Pancreas (tissue), 10 donors: Measurements from ENCODE around the gene FHOD3. TPM values are rescaled to one million over a fixed set of nuclear protein-coding genes. Genes with fewer than 3 reads are reported as not detected.

Source experiments
- ATAC-seq, 4 donors: fragments of 200-7000 bp; cut with Tn5 transposase; one replicate each; pipeline versions ENCODE4 v1.8.0 to v1.9.1; 2020; ENCODE audit warnings: mild to moderate bottlenecking in 4 of 4, moderate library complexity in 4 of 4
- DNase-seq, 6 donors: peaks; one replicate each; pipeline ENCODE4 v3.0.0-alpha.2; 2020
- FAIRE-seq: peaks from 2 replicates; lab custom pipeline; 2012; peaks lifted over from hg19 to GRCh38; lab: Jason Lieb, UNC
- H3K27ac ChIP-seq, 4 donors: fragments of 200-600 bp; sonication (generic); 1 replicate in 3 of 4; 2 replicates in 1 of 4; pipeline versions ENCODE4 v1.5.0 to v1.8.0; 2020
- H3K27me3 ChIP-seq, 4 donors: fragments of 200-600 bp; one replicate each; pipeline ENCODE4 v1.8.0; 2021
- H3K36me3 ChIP-seq, 3 donors: fragments of 200-600 bp; sonication (generic) in 1 of 3; one replicate each; pipeline versions ENCODE4 v1.5.0 to v1.8.0; 2020 to 2021
- H3K4me1 ChIP-seq, 3 donors: fragments of 200-600 bp; one replicate each; pipeline ENCODE4 v1.8.0; 2021
- H3K4me3 ChIP-seq, 4 donors: fragments of 200-600 bp; sonication (generic) in 2 of 4; one replicate each; pipeline versions ENCODE4 v1.5.0 to v1.8.0; 2020 to 2021
- H3K9me3 ChIP-seq, 4 donors: fragments of 200-600 bp; one replicate each; pipeline ENCODE4 v1.8.0; 2021
- WGBS, 2 donors: extraction: QIAGEN DNeasy Blood & Tissue Kit; methylation state at CpG; one replicate each; pipeline ENCODE4 v1.1.7; 2013; 5-methylcytosine and 5-hydroxymethylcytosine counted together
- intact Hi-C, 3 donors: fragments of 100-400 bp; cut with DNase I; formaldehyde crosslinking; loops; one replicate each; pipeline versions ENCODE4 v1.11.1 to v1.14.2; 2022
- polyA plus RNA-seq, 2 donors: library from polyadenylated mRNA; stranded (reverse); fragments of 200-250 nt; gene quantifications; one replicate each; pipeline ENCODE4 v1.2.3, GENCODE V29; 2013
- total RNA-seq, 6 donors: library from RNA; stranded (reverse); fragmentation: NEBNext Ultra II Directional in 4 of 6; extraction: Animal tissue kit (Norgen Biotek cat#: 25700) in 4 of 6; gene quantifications; one replicate each; pipeline versions ENCODE4 v1.2.1 to v1.2.4, GENCODE V29; 2021 to 2023
- TF ChIP-seq, protein P1 (sequence below), 4 donors: fragments of 200-600 bp; sonication (generic) in 3 of 4; IDR thresholded peaks; one replicate each; pipeline versions ENCODE4 v1.5.0 to v1.8.0; 2021; ENCODE audit warnings: antibody characterized with exemption in 4 of 4
- donor health status: healthy with polysubstance abuse.
- donor health status: DM: no; HTN: no; CAD: no; lungs with moderate emphysema.
- donor health status: DM: no; HTN: no; CAD: no.
- donor health status: control.
- donor health status: control.
- donor health status: Bipolar disorder and iron deficiency.
- donor health status: DM: yes; HTN: yes; CAD: no.
- donor health status: DM: no; HTN: no; CAD: no.
- donor health status: DM: no; HTN: no; CAD: no.
- donor health status: DM: yes; HTN: yes; CAD: no.

Gene FHOD3
- total and polyA plus RNA-seq, 8 donors = 0.25 to 4.3 (median 1.2) TPM

DNA sequence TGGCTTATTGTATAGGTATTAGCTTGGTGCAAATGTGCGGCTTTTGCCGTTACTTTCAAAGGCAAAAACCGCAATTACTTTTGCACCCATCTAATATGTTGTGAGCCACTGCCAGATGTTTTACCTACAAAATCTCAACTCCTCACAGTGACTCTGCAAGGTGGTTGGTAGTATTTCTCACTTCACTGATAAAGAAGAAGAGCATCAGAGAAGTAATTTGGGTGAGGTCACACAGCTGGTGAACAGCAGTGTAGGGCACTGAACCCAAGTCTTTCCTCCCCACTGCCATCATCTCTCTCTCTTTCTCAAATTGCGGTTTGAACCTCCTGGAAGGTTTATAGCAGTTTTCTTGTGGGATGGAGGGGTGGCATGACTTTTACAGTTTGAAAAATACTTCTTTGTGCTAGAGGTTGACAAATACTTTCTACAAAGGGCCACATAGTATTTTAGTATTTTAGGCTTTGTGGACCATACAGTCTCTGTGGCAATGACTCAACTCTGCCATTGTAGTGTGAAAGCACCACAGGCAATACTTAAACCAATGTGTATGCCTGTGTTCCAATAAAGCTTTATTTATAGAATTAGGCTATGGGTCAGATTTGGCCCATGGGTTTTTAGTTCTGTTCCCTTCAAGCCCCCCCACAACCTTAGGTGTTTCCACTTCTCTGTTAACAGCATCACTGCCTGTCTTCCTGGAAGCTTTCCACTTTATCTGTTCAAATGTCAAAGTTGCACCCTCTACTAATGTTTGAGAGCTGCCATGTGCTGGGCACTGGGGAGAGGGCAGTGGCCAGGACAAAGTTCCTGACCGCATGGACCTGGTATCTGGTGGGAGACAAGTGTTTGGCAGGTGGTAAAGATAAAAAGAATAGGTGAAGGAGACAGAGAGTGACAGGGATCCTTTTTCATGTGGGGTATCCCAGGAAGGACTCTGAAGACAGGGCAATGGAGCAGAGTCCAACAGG, 30.1 kb downstream of the FHOD3 start:
- WGBS, 2 donors = 73 to 75% methylated on average over 5 of the region's 5 CpGs
- intact Hi-C loops = no loop called here

DNA sequence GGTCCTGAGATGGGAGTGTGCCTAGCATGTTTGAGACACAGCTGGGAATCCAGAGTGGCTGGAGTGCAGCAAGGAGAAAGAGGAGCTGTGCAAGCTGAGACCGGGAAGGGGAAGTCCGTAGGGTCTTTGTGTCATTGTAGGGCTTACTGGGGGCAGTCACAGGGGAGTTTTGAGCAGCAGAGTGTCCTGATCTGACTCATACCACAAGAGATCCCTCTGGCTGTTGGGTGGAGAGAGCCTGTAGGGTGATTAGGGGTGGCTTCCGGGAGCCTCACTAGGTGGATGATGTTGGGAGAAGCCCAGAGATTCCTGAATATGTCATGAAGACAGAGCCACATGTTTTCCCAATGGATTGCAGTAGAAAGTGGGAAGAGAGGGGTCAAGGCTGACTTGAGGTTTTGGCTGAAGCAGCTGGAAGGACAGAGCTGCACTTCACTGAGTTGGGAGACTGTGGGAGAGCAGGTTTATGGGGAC, 30.9 kb downstream of the FHOD3 start:
- Histone ChIP-seq H3K4me1 (no peaks in the 10 kb centered on the region), H3K4me3 (no peak overlapping the region), H3K27ac (no peak overlapping the region), H3K27me3 (no peaks in the 10 kb centered on the region), H3K9me3 (no peaks in the 10 kb centered on the region), H3K36me3 (no peaks in the 10 kb centered on the region)
- TF ChIP-seq, protein P1, sequence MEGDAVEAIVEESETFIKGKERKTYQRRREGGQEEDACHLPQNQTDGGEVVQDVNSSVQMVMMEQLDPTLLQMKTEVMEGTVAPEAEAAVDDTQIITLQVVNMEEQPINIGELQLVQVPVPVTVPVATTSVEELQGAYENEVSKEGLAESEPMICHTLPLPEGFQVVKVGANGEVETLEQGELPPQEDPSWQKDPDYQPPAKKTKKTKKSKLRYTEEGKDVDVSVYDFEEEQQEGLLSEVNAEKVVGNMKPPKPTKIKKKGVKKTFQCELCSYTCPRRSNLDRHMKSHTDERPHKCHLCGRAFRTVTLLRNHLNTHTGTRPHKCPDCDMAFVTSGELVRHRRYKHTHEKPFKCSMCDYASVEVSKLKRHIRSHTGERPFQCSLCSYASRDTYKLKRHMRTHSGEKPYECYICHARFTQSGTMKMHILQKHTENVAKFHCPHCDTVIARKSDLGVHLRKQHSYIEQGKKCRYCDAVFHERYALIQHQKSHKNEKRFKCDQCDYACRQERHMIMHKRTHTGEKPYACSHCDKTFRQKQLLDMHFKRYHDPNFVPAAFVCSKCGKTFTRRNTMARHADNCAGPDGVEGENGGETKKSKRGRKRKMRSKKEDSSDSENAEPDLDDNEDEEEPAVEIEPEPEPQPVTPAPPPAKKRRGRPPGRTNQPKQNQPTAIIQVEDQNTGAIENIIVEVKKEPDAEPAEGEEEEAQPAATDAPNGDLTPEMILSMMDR (IDR thresholded peaks at IDR 0.05) = no peak
- no peak for ATAC-seq
- no peak for FAIRE-seq
- 91% methylated on average over 3 of the region's 3 CpGs for WGBS, 2 donors
- no peak for DNase-seq
- intact Hi-C loops = no loop called here

More for the DNA sequence above, 30.1 kb downstream of the FHOD3 start:
- Histone ChIP-seq H3K4me3 (no peak overlapping the region), H3K9me3 (no peaks in the 10 kb centered on the region), H3K27ac (no peak overlapping the region), H3K4me1 (no peaks in the 10 kb centered on the region), H3K36me3 (no peaks in the 10 kb centered on the region), H3K27me3 (no peaks in the 10 kb centered on the region)
- ATAC-seq (no peak), DNase-seq (no peak), FAIRE-seq (no peak)
- TF ChIP-seq, protein P1 (IDR thresholded peaks at IDR 0.05) = no peak

DNA sequence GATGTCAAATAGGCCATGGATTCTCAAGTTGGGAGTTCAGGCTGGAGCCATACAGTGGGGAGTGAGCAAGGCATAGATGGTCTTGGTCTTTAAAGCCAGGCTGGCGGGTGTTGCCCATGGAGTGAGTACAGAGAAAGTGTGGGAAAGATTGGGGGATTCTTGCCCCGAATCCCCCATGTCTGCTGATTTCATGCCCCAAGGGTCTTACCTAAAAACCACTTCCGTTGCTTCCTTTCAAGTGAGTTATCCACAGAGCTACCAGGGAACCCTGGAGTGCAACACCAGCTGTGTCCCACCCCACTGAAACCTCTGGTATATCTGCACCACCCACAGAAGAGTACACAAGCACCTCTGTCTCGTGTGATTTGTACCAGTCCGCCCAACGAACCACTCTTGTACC, 31.4 kb downstream of the FHOD3 start:
- intact Hi-C loops = no loop called here
- Histone ChIP-seq H3K27ac (no peak overlapping the region), H3K9me3 (no peaks in the 10 kb centered on the region), H3K36me3 (no peaks in the 10 kb centered on the region), H3K27me3 (no peaks in the 10 kb centered on the region), H3K4me3 (no peak overlapping the region), H3K4me1 (no peaks in the 10 kb centered on the region)
- FAIRE-seq (no peak), ATAC-seq (no peak), DNase-seq (no peak)
- 88 to 92% methylated on average over 6 of the region's 6 CpGs for WGBS, 2 donors
- TF ChIP-seq, protein P1 (IDR thresholded peaks at IDR 0.05) = no peak

DNA sequence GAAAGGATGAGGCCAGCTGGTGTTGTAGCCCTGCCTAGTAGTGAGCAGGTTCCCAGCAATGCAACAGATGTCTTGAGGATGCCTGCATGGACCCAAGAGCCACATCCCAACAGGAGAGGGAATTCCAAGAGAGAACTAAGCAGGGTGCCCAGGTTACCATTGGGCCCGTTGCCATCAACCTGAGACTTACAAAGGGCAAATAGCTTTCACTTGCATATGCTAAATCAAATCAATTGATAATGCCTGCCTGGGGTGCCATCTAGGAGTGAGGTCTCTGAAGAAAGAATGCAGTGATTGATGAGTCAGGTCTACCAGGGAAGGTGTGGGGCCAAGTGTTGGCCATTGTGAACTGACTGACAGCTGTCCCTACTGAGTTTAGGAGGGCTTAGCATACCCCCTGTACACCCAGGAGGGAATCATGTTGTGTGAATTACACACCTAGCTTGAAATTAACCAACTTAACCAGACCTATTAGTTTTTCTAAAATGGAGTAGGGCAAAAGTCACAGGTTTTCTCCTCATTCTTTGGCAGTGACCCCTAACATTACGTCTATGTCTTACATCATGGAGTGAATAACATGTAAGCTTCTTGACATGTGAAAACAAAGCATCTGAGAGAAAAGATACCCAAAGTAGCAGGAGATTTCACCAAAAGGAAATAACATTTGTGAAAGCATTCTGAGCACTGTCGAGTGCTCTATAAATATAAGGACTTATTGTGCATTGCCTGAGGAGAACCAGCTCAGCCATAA, 32.3 kb downstream of the FHOD3 start:
- FAIRE-seq = no peak
- Histone ChIP-seq H3K36me3 (no peaks in the 10 kb centered on the region), H3K9me3 (no peaks in the 10 kb centered on the region), H3K4me1 (no peaks in the 10 kb centered on the region), H3K27ac (no peak overlapping the region), H3K27me3 (no peaks in the 10 kb centered on the region), H3K4me3 (no peak overlapping the region)
- TF ChIP-seq, protein P1 (IDR thresholded peaks at IDR 0.05) = no peak
- no peak for DNase-seq
- intact Hi-C loops = no loop called here
- no peak for ATAC-seq
- 86 to 87% methylated on average over 3 of the region's 3 CpGs for WGBS, 2 donors
